HepG2 (cell line): ENCODE data around the gene ARHGAP20. TPM values are rescaled to one million over a fixed set of nuclear protein-coding genes. Genes with fewer than 3 reads are reported as not detected.

Source experiments
- ATAC-seq: fragments of 200-7000 bp; cut with Tn5 transposase; 3 replicates; pipeline ENCODE4 v1.9.1; 2020; ENCODE audit warnings: mild to moderate bottlenecking, moderate library complexity
- BruUV-seq: library from RNA; stranded (reverse); fragments of 400-500 nt; replicated peaks from 2 replicates; lab custom pipeline; 2021; lab: Mats Ljungman, UMichigan
- CTCF ChIA-PET: fragments of 300-600 bp; formaldehyde crosslinking; extraction: SDS; loops from one replicate; lab custom pipeline; 2021; ENCODE audit warnings: low total read pairs, inconsistent platforms, low intra/inter-chr PET ratio; lab: Yijun Ruan, JAX
- POLR2A ChIA-PET: fragments of 350-600 bp; sonication (Branson Sonifier 250); formaldehyde crosslinking; loops from one replicate; lab custom pipeline; 2020; ENCODE audit warnings: antibody characterized with exemption, inconsistent platforms; lab: Yijun Ruan, JAX
- DNase-seq: peaks from one replicate; pipeline ENCODE4 v3.0.0-alpha.2; 2015; ENCODE audit warnings: low spot score
- FAIRE-seq: peaks from 3 replicates; lab custom pipeline; 2011; peaks lifted over from hg19 to GRCh38; lab: Jason Lieb, UNC
- H2AFZ ChIP-seq: one replicate; pipeline ENCODE4 v1.6.1; 2011; ENCODE audit warnings: low read length, inconsistent platforms
- H3K27ac ChIP-seq: fragments of 300-600 bp; 3 replicates; pipeline ENCODE4 v1.8.0; 2011; ENCODE audit warnings: mixed run types, mild to moderate bottlenecking, mixed read lengths, low read length, inconsistent platforms; ENCODE audit not compliant: insufficient read depth; ENCODE audit errors: extremely low read length
- H3K27me3 ChIP-seq, 2 experiments: fragments of 200-600 bp in 1 of 2; 2 replicates in 1 of 2; 3 replicates in 1 of 2; pipeline versions ENCODE4 v1.6.0 to v1.8.0; 2011; ENCODE audit warnings: low read length in 2 of 2, mild to moderate bottlenecking in 2 of 2, moderate library complexity in 2 of 2, inconsistent platforms in 1 of 2; ENCODE audit not compliant: insufficient read depth in 2 of 2, control insufficient read depth in 1 of 2
- H3K36me3 ChIP-seq, 2 experiments: fragments of 200-600 bp in 1 of 2; replicated peaks in 1 of 2; 2 replicates in 1 of 2; 3 replicates in 1 of 2; pipeline versions ENCODE4 v1.5.1 to v1.8.0; 2011; ENCODE audit warnings: low read length in 2 of 2, inconsistent platforms in 1 of 2; ENCODE audit not compliant: insufficient read depth in 2 of 2, control insufficient read depth in 1 of 2
- H3K4me1 ChIP-seq: 2 replicates; pipeline ENCODE4 v1.5.1; 2012; ENCODE audit warnings: low read length, inconsistent platforms; ENCODE audit not compliant: insufficient read depth
- H3K4me2 ChIP-seq: 2 replicates; pipeline ENCODE4 v1.6.0; 2011; ENCODE audit warnings: low read depth, low read length, inconsistent platforms
- H3K4me3 ChIP-seq, 3 experiments: fragments of 200-600 bp in 1 of 3; sonication (generic), shearing (Covaris generic) in 1 of 3; replicated peaks in 1 of 3; 2 replicates each; pipeline ENCODE4 v1.5.1; 2011 to 2016; ENCODE audit warnings: low read length in 3 of 3, inconsistent platforms in 2 of 3, low read depth in 2 of 3, mild to moderate bottlenecking in 2 of 3, control low read depth in 1 of 3, mixed read lengths in 1 of 3; ENCODE audit not compliant: insufficient read depth in 1 of 3
- H3K79me2 ChIP-seq: one replicate; pipeline ENCODE4 v1.6.1; 2011; ENCODE audit warnings: low read length, inconsistent platforms; ENCODE audit not compliant: insufficient read depth
- H3K9ac ChIP-seq: 2 replicates; pipeline ENCODE4 v1.6.0; 2011; ENCODE audit warnings: mild to moderate bottlenecking, low read depth, low read length, inconsistent platforms; ENCODE audit not compliant: insufficient read depth
- H3K9me3 ChIP-seq: 2 replicates; pipeline ENCODE4 v1.5.1; 2012; ENCODE audit warnings: mild to moderate bottlenecking, low read length
- H4K20me1 ChIP-seq: 2 replicates; pipeline ENCODE4 v1.6.0; 2011; ENCODE audit warnings: inconsistent platforms, mild to moderate bottlenecking, low read length, moderate library complexity; ENCODE audit not compliant: insufficient read depth
- MAFF ChIP-seq: IDR thresholded peaks from 2 replicates; pipeline ENCODE4 v1.6.1; 2011; ENCODE audit warnings: low read depth, low read length, improper control_type of control experiment
- MAFK ChIP-seq, 2 experiments: IDR thresholded peaks in 1 of 2; conservative IDR thresholded peaks in 1 of 2; 2 replicates each; pipeline ENCODE4 v1.6.1; 2011; ENCODE audit warnings: improper control_type of control experiment in 2 of 2, low read length in 2 of 2
- NPAS2 ChIP-seq: sonication (generic); formaldehyde crosslinking; IDR thresholded peaks from 2 replicates; pipeline ENCODE4 v1.8.0; 2022; ENCODE audit warnings: mild to moderate bottlenecking, missing genetic modification reagents, borderline replicate concordance
- RFX1 ChIP-seq: fragments of 450-650 bp; IDR thresholded peaks from 2 replicates; pipeline ENCODE4 v1.6.1; 2017
- SMAD1 ChIP-seq: sonication (generic); formaldehyde crosslinking; IDR thresholded peaks from 2 replicates; pipeline ENCODE4 v1.4.0; 2020; ENCODE audit warnings: missing genetic modification reagents, low read depth, mild to moderate bottlenecking, borderline replicate concordance
- ZNF879 ChIP-seq: sonication (generic); formaldehyde crosslinking; IDR thresholded peaks from 2 replicates; pipeline ENCODE4 v1.8.1; 2023; ENCODE audit warnings: missing genetic modification reagents
- WGBS: methylation state at CpG from one replicate; pipeline ENCODE4 v1.1.6; 2017; ENCODE audit warnings: low lambda C conversion rate; 5-methylcytosine and 5-hydroxymethylcytosine counted together
- in situ Hi-C: cut with HindIII; loops from 2 replicates; pipeline ENCODE4 v1.10.0; 2017; ENCODE audit warnings: low pct_unique_long_range_greater_than_20kb; ENCODE audit not compliant: extremely low pct_ligation_motif_present
- intact Hi-C: fragments of 100-400 bp; cut with micrococcal nuclease; formaldehyde crosslinking; loops from one replicate; pipeline ENCODE4 v1.10.0; 2022; ENCODE audit not compliant: unreplicated experiment
- polyA plus RNA-seq, 8 experiments: library from polyadenylated mRNA; depleted of rRNA in 3 of 8; stranded (reverse) in 7 of 8; unstranded in 1 of 8; fragments of >200 nt; fragmentation: Illumina TruSeq in 4 of 8; extraction: Trizol in 4 of 8; gene quantifications; 2 replicates each; pipeline versions ENCODE4 v1.2.1 to v1.2.3, GENCODE V29; 2011 to 2016; ENCODE audit warnings: low read depth in 4 of 8, missing spikeins in 1 of 8, mixed read lengths in 1 of 8; ENCODE audit not compliant: insufficient read depth in 1 of 8
- total RNA-seq, 5 experiments: library from RNA; depleted of rRNA; stranded (reverse); fragments of >200 nt; fragmentation: Illumina TruSeq; extraction: Trizol; gene quantifications; 2 replicates each; pipeline ENCODE4 v1.2.3, GENCODE V29; 2016; ENCODE audit warnings: low read depth in 1 of 5

The ARHGAP20 gene
- total and polyA plus RNA-seq, 2 of the 13 experiments (the other 11 are each of a cell fraction or from before 2014, with no cell fraction given), result not detected

DNA sequence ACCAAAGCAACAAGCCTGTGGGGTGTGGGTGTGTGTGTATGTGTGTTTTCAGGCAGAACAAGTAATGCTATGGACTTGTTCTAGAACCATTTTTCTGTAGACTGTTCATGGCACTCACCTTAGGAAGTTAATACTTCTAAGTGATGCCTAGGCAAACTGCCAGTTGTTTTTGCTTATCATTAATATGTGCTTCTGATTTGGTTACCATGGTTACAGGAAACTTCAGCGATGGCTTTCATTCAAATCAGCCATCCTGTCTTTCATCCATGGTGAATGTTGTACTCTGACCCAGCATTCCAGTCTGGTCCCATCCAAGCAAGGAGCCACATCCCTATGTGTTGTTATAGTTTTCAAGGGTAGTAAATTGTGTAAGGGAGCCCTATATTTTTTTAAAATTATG lies 49.8 kb upstream of the ARHGAP20 start:
- TF ChIP-seq RFX1 (peak; percentile 51; the same call in 1 of the 2 replicates), ZNF879 (no peak)
- ATAC-seq (no peak), FAIRE-seq (no peak), DNase-seq (no peak)
- H3K9me3 ChIP-seq, result no peaks in the 10 kb centered on the region
- no peaks in the 10 kb centered on the region for H3K36me3 ChIP-seq
- H4K20me1 ChIP-seq, result no peaks in the 10 kb centered on the region
- CTCF ChIA-PET, result no interaction called here
- in situ Hi-C loops, result no loop called here
- no peak overlapping the region for H2AFZ ChIP-seq
- WGBS, result 0% methylated on average over 1 of the region's 1 CpG
- intact Hi-C loops, result no loop called here
- no peak overlapping the region for H3K27ac ChIP-seq
- no peak overlapping the region for H3K4me2 ChIP-seq
- POLR2A ChIA-PET, result no interaction called here
- no TSS peak for BruUV-seq
- H3K4me1 ChIP-seq, result peaks cover 6% of the 10 kb centered on the region
- no peaks in the 10 kb centered on the region for H3K79me2 ChIP-seq
- H3K4me3 ChIP-seq, result no peak overlapping the region
- no peaks in the 10 kb centered on the region for H3K27me3 ChIP-seq
- no peak overlapping the region for H3K9ac ChIP-seq

DNA sequence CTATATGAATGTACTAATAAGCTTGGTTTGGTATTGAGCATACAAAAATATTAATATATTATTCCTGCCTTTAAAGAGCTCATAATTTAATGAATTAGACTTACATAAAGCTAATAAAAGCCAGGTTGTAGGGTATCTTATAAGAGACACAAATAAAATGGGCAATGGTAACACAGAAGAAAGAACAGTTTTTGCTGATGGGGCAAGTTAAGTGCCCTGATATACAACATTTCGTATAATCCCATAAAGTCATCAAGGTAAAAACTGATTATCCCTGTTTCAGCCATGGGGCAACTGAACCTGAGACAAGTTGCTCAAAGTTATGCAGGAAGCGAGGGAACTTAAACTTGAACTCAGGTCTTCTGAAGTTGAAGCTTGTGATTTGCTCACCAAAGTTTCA lies 48.9 kb upstream of the ARHGAP20 start:
- ATAC-seq, result no peak
- no peaks in the 10 kb centered on the region for H4K20me1 ChIP-seq
- H3K9ac ChIP-seq, result no peak overlapping the region
- no peaks in the 10 kb centered on the region for H3K36me3 ChIP-seq
- no TSS peak for BruUV-seq
- FAIRE-seq, result no peak
- no peaks in the 10 kb centered on the region for H3K9me3 ChIP-seq
- H3K4me3 ChIP-seq, result no peak overlapping the region
- TF ChIP-seq NPAS2 (CRISPR knock-in tag) (no peak), MAFK (conservative IDR thresholded peaks at IDR 0.05 in 1 of 2, IDR thresholded peaks at IDR 0.05 in 1 of 2; ENCODE audit: low read length in 2 of 2) (peak in 1 of 2 experiments; percentile 70; a peak in 3 of 4 replicates), MAFF (peak; percentile 53), SMAD1 (CRISPR knock-in tag) (no peak)
- 0% methylated on average over 2 of the region's 2 CpGs for WGBS
- no peak overlapping the region for H3K27ac ChIP-seq
- no peak overlapping the region for H2AFZ ChIP-seq
- POLR2A ChIA-PET, result no interaction called here
- in situ Hi-C loops (no loop called here), intact Hi-C loops (no loop called here)
- H3K79me2 ChIP-seq, result no peaks in the 10 kb centered on the region
- CTCF ChIA-PET, result no interaction called here
- no peak for DNase-seq
- peaks cover 6% of the 10 kb centered on the region for H3K4me1 ChIP-seq
- H3K4me2 ChIP-seq, result no peak overlapping the region
- H3K27me3 ChIP-seq, result no peaks in the 10 kb centered on the region
